T-helper 9 cell (primary cell): Measurements from ENCODE around the gene PTDSS2.

Experiments
- DNase-seq: peaks from one replicate; pipeline ENCODE4 v3.0.0-alpha.2; 2020

The PTDSS2 gene

DNA sequence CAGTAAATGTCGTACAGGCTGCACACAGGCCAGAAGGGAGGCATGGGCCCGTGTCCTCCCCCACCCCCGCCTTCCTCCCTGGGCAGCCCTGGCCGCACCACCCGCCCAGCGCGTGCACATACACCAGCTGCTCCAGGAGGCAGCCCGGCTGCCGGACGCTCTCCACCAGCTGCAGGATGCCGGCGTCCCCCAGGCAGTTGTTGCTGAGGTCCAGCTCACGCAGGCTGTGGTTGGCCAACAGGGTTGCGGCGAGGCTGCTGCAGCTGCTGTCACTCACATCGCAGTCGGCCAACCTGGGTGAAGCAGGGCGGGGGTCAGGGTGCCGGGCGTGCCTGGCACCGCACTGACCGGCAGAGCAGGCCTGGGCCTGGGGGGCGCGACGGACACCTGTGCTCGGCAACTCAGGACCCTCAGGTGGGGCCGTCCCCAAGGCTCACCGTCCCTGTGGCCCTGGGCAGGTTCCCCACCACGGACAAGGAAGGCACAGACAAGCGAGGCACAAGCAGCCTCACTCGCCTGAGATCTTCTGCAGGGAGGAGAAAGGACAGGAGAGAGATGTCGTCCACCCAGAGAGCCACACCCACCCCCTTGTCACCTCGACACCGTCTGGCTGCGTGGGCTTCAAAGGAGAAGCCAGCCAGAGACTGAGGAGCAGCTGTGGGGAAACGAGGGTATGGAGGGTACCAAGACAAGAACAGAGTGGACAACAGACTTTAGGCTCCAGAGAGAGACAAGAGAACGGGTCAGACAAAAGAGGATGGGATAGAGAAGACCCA is 44.9 kb downstream of the PTDSS2 start:
- DNase-seq = no peak

GRCh38 chr11:495537-495931 is 45.5 kb downstream of the PTDSS2 start:
- no peak for DNase-seq

GRCh38 chr11:496834-497564 is 46.9 kb downstream of the PTDSS2 start:
- DNase-seq = no peak

- DNase-seq = no peak
These were observed 47.7 kb downstream of the PTDSS2 start for GRCh38 chr11:497565-498296.

- DNase-seq = no peak
These were observed 48.5 kb downstream of the PTDSS2 start for GRCh38 chr11:498297-499181.

DNA sequence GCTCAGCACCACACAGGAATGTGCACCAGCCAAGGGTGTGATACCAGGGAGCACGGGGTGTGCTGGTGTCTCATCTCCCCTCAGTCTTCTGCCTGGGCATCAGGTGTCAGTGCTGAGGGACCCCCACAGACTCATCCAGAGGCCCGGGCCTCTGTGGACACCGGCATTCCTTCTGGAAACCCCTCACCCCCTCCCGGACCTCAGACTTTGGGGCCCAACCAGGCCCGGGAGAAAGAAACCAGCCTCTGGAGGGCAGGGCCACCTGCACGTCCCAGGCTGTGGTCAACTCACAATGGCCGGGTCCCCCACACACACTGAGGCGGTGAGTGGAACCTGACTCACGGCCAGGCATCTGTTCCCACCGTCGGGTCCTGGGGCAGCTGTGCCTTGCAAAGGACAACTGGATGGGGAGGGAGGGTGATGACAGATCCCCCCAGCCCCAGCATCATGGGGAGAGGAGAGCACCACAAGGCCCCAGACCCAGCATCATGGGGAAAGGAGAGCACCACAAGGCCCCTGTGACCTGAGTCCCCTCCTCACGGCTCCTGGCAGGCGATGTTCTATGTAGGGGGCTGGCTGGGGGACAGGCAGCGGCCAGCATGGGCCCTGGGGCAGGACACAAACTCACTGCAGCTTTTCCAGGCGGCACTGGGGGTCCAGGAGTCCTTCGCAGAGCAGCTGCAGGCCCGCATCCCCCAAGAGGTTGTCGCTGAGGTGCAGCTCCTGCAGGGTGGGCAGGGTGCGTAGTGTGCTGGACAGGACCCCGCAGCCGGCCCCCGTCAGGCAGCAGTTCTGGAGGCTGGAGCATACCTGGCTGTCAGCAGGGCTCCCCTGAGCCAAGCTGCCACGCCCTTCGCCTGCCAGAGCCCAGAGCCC is 49.4 kb downstream of the PTDSS2 start:
- no peak for DNase-seq

- no peak for DNase-seq
These were observed 51.1 kb downstream of the PTDSS2 start for GRCh38 chr11:501001-501682.

- DNase-seq = no peak
These were observed 51.7 kb downstream of the PTDSS2 start for GRCh38 chr11:501683-502287.

GRCh38 chr11:502288-503178 is 52.5 kb downstream of the PTDSS2 start:
- DNase-seq = no peak

DNA sequence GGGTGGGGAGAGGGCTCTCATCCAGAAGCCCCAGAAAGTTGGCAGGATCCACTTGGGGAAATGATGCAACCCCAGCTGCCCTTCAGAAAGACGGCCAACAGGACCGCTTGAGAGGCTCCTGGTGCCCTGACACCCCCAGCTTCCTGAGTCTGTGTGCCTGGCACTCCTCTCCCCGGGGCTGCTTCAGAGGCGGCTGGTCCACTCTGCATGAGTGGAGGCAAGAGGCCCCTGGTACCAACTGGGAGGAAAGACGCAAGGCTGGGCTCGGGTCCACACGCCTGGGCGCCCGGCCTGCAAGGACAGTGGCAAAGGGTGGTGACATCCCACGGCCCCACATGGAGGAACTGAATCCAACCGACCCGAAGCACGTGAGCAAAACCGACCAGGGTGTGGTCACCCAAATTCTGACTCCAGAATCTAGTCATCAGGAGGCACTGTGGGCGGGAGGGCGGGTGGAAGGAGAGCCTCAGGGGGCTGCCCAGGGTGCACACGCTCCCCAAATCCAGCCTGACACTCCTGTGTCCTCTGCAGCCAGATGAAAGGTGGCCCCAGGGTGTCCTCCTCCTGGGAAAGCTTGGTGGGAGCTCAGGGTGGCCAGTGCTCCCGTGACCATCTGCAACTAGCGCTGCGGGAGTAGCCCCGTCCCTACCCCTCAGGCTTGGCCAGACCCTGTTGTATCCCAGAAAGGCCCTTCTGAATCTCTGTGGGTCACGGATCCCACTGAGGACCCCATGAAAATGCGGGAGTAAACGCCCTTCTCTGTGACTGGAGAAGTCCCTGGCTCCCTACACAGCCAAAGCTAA is 53.3 kb downstream of the PTDSS2 start:
- DNase-seq = no peak

DNA sequence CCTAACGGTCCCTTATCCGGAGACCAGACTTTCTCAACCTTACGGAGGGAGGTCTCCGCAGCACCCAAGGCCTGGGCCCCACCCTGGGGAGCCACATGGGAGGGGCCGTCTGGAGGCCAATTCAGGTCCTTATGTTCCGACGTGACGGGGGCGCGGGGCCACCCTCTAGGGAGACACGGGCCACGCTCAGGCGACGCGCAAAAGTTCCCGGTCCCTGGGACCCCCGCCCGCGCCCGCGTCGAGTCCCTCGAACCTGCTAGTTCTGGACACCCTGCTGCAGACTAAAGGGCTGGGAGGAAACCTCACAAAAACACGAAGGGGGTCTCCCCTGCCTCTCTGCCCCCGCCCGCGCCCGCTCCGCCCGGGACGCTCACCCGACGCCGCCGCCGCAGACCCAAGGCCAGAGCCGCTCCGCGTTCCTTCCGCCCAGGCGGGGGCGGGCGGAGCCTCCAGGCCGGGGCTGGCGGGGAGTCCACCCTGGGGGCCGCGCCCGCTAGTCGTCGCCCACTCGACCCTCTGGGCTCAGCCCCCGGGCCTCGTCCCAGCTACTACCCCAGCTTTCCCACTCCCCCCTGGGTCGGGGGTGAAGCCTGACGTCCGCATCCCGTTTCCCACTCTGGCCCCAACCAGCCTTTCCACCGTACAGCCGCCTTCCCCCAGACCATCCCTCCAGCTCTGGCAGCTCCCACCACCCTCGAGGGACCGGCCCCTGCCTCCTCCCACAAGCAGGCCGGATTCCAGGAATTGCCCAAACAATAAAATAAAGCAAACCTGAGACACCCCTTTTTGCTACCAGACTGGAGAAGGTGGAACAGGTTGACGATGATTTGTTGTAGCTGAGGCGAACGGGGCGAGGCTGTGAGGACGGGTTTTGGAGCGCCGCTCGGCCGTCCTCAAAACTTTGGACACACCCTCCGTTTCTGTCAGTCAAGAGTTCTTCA is 54.2 kb downstream of the PTDSS2 start:
- no peak for DNase-seq

- no peak for DNase-seq
These were observed 54.9 kb downstream of the PTDSS2 start for GRCh38 chr11:504994-505344.

DNA sequence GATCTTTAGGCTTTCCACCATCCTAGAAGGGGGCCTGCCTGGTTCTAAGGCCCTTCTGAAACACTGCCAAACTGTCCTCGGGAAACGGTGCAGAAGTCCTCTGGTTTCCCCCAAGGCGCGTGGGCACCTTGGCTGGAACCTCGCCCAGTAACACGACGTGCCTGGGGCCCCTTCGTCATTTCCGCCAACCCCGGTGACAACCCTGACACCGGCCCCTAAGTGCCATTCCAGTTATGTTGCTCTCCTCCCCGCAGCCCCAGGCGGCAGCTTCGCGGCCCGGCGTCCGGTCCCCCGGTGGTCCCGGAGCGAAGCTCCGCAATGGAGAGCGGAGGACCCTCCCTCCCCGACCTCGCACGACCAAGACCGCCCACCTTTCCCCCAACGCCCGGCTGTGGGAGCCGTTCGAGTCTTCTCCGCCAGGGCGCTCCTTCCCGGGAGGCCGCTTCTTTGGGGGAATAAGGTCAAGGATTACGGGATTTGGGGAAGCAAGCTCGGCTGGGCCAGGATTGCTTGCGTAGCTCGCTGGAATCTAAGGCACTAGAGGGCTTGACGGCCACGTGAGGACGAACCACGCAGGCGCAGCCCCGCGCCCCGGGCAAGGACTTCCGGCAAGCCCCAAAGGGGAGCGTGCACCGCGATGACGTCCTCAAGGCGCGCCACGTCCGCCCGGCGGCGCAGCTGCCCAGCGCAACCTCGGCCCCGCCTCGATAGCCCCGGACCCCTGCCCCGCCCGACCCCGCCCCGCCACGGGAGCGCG is 56.3 kb downstream of the PTDSS2 start:
- peak; percentile 96 for DNase-seq

DNA sequence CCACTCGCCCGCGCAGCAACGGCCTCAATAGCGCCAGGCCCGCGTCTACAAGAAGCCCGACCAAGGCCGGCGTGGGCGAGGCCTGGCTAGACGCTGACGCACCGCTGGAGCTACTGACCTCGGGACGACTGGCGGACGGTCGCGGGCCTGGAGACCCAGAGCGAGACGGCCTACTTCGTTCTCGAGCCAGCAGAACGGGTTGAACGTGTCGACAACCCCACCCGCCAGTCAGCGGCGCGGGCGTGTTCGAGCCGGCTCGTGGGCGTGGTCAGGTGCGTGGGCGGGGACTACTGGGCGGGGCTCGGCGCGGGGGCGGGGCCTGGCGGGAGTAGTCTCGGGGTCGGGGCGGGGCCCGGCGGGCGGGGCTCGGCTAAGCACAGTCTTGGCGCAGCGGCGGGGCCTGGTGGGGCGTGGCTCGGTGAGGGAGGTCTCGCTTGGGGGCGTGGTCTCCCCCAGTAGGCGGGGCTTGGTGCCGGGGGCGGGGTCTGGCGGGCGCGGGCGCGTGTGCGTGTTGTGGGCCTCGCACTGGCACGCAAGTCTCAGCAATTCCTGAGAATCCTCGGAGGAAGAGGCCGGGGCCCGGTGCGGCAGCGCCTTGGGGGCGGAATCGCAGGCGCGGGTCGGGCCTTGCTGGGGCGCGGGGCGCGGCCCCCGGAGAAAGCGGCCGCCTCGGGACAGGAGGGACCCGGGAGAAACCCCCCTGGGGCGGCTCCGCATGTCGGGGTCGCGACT is 57.1 kb downstream of the PTDSS2 start, which contains the start of gene RNH1:
TSS of gene RNH1 (minus strand) at position 248 of the 732 bp plus-strand sequence. CDS start 5,080 bp downstream, outside the sequence.
- peak; percentile 100 for DNase-seq

- DNase-seq = no peak
These were observed 57.8 kb downstream of the PTDSS2 start for GRCh38 chr11:507727-508515.
